ENCODE data around the gene MATN4.

The MATN4 gene

DNA sequence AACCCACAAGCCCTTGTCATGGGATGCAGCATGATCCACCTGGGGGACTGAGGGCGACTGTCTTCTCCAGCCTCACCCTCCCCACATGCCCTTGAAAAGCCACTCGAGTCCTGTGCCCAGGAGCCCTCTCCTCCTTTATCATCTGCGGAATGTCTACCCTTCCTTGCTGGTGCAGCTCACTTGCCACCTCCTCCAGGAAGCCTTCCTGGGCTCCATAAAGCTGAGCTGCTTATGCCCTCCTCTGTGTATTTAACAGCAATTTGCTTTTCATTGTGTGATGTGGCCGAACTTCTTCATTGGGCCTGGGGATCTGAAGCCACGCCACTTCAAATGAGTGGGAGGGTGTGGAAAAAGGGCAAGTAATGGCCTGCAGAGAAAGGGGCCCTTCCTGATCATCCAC lies 19.2 kb downstream of the MATN4 start:
- DNase-seq: no peak

DNA sequence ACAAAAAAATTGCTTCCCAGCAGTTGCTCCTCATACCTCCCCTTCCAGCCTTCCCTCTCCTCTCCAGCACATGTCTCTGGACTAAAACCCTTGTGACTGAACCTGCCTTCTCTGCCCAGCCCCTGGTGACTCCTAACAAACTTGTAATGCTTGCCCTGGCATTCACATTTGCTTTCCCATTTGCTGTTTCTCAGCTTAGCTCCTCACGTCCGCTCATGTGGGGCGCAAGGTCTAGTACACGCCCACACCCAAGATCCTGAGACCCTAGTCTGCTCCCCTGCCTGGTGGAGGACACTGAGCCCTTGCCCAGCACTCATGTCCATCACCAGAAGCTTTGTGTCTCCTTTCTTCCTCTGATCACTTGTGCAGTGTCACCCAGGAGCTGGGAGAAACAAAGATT lies 19.7 kb downstream of the MATN4 start:
- DNase-seq: no peak

DNA sequence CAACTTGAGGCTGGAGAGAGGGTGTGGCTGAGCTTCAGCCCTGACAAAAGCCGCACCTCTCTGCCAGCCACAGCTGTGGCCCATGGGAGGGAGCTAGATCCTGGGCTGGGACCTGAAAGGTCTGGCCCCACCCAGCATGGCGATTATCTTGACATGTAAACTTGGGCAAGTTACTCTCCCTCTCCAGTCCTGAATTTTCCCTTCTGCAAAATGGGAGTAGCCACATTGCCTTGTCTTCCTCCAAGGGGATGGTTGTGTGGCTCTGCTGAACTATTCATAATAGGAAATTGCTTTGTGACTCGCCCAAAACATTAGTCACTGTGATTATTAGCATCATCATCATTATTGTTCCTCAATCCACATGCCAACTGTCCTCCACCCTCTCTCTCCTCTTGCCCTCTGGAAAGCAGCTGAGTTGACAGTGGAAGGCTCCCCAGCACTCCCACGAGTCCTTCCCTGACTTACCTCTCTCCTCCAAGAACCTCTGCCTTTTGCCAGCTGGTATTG lies 24.5 kb downstream of the MATN4 start:
- peak; percentile 49 for DNase-seq

DNA sequence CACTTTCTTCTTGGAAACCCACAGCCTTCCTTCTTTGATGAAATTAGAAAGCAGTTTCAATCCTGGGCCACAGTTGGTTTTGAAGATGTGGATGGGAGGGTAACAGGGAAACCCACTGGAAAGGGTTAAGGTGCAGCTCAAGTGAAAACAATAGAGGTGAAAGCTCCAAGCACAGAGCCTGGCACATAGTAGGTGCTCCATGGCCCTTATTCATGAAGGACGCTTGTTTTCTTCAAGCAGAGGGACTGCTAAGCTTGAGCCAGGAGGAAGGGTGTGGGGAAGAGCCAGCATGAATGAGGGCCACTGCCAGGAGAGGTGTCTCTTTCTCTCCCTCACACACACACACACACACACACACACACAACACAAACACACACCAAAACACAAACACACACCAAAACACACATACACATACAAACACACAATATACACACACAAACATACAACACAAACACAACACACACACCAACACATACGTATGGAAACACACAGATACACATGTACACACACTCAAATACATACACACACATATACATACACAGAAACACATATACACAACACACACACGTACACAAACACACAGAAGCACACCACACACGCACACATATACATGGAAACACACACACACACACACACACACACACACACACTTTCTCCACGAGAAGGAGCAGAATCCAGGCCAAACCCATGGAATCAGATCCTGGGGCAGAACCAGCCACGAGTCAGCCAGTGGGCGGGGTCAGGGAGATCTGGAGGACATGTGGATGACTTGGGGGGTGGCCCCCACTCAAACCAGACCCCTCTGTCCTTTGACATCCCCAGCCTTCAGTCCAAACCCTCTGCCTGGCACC lies 25.2 kb downstream of the MATN4 start:
- no peak for DNase-seq

DNA sequence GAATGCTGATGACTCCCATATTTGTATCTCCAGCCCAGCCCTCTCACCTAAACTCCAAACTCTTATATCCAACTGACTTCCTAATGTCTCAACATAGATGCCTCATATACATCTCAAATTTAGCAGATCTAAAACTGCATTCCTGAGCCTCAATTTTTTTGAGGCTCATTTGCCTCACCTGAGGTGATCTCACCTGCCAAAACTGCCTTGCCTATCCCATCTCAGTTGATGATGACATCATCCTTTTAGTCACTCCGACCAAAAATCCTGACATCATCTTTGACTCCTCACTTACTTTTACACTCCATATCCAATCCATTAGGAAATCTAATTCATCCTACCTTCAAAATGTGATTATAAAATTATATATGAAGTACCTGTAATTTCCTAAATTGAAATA lies 28.1 kb downstream of the MATN4 start:
- no peak for DNase-seq

DNA sequence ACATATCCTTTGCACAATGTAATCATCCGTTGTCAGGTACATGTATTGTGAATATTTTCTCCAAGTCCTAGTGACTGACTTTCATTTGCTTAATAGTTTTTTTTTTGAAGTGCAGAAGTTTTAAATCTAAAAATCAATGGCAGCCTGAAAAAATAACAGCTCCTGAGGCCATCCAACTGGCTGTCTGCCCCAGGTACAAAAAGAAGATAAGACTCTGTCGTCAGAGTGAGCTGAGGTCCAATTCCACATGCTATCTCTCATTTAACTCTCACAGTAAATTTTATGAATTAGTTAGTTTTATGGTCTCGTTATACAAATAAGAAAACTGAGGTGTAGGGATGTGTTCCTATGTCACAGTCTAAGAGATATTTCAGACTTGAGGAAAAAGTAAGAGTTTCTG lies 32.8 kb downstream of the MATN4 start:
- no peak for DNase-seq

DNA sequence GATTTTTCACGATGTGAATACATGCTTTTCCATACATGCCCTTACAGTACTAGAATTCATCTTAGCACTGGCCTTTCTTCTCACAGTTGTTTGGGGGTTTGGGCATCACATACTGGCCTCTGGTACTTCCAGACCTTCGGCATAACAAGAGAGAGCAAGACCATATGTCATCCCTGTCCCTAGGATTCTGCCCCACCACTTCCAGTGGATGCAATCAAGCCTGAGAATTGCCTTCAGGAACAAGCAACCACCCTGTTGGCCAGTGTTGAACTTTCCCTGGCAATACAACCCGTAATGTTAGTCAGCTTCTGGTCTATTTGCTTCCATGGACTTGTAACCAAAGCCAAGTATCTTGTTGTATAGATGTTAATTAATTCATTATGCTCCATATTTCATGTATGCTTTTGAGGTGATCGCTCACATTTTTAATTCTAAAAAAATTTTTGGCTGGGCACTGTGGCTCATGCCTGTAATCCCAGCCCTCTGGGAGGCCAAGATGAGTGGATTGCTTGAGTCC lies 38.3 kb downstream of the MATN4 start:
- no peak for DNase-seq

DNA sequence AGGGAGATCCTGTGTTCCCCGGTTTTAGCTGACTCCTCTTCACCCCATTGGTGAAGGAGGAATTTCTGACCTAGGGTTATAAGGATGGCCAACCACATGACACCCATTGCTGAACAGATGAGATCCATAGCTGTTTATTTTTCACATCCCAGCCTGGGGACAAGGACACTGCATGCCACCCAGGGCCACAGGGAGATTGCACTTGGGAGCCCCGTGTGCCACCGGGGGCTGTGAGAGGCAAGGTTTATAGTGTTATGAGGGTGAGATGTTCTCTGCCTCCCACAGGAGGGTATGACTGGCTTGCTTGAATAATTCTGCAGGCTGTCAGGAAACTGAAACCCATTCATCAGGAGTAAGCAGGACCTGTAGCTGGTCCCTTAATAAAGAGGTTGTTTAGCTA lies 39.0 kb downstream of the MATN4 start:
- no peak for DNase-seq

DNA sequence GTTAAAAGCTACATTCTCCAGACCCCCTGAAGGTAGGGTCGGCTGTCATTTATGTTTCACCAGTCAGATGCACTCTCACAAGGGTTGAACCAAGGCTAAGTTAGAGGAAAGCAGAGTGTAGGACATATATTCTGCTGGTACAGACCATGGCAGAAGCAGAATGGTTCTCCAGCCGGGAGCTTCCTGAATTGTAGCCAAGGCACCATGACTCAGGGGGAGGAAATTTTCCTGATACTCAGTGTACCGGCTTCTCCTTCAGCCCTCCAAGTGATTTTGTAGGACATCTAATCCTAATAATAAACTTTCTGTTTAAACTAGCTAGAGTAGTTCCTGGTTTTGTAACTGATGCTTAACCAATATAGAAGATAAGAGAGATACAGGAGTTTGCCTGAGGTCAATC lies 39.6 kb downstream of the MATN4 start:
- DNase-seq: no peak

DNA sequence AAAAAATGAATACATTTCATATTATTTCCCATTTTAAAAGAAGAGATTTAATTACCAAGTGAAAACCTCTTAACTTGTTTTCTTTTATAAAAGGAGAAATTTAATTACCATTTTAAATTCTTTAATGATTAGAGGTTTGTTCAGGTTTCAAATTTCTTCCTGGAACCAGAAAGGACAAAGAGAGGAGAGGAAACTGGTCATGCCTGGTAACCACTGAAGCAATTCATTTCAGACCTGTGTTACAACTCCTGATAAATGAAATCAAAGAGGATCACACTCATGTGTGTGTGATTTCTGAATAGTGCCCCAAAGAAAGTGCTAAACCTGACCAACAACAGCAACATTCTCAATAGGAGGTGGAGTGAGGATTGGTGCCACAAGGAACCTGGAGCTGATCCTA lies 41.1 kb downstream of the MATN4 start:
- DNase-seq: no peak

DNA sequence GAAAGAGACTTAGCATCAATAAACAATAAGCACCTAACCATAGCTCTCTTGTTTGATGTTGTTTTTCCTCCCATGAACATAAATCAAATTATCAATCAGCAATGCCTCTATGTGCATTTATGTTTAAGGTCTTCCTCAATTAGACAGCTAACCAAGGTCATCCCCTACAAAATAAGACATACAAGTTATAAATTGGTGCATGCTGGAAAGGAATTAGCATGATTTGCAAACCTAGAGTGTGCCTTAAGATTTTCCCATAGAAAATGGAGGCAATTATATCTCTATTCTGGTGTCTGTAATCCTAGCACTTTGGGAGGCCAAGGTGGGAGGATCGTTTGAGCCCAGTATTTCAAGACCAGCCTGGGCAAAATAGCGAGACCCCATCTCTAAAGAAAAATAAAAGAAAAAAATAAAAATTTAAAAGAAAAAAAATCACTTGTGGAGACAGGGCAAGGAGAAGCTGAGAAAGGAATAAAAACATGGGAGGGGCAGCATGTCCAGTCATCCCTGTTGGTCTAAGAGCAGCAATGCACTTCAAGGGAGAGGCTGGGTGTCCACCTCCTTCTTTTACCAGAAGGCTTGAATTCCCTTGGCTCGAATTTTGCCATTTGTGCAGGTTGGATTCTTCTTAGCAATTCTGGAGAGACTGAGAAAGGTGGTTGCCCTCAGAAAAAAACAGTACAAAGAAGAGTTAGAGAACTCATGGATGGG lies 44.4 kb downstream of the MATN4 start:
- DNase-seq: no peak

DNA sequence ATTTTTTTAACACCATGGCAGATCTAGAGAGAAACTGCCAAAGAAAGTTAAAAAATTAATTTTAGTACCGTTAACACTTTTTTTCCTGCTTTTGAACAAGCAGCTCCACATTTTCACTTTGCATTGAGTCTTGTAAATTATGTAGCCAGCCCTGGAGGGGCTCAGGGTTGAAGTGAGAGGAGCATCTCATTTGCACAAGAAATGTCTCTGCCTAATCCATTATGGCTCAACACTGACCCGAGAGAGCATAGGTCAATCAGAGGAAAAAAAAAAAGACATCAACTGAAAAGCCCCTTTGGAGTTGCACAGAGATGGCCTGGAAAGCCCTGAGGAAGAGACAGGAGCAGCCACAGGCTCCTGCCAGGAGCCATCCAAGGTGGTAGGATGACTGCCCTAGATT lies 49.4 kb downstream of the MATN4 start:
- no peak for DNase-seq

DNA sequence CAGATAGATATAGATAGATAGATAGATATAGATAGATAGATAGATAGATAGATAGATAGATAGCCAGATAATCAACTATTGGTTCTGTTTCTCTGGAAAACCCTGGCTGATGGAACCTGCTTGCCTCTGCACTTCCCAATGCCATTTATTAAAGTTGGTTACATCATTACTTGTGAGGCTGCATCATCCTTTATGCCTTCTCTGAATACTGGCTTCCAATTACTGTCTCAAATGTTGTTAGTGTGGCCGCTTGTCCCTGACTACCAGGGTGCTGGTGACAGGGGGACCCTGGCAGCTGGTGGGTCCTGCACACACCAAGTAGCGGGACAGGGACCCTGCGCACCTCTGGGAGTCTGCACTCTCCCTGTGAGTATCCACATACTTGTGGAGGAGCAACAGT lies 49.8 kb downstream of the MATN4 start:
- DNase-seq: no peak

DNA sequence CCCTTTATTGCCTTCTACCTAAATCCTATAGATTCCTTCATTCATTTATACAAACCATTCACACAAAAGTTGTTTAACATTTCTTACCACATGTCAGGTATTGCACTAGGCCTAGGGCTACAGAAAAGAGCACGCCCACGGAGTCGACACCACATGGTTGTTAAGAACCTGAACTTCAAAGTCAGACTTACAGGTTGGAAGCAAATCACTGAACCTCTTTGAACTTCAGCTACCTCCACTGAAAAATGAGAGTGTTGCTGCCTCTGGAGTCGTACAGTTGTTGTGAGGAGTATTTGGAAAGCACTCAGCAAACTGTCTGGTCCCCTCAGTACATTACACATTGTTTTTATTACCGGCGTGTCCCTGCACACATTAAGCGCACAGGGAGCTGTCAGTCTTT lies 50.4 kb downstream of the MATN4 start:
- DNase-seq: no peak

DNA sequence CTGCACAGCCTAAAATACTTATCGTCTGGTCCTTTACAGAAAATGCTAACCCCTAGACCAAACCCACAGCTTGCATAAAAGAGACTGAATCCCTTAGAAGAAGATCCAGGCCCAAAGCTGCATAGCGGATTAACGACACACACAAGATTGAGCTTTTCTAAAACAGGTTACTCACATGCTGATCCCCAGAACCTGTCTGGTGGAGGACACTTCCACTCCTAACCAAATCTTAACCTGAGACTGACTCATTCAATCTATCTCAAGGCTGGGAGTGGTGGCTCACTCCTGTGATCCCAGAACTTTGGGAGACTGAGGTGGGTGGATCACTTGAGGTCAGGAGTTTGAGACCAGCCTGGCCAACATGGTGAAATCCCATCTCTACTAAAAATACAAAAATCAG lies 50.9 kb downstream of the MATN4 start:
- no peak for DNase-seq

DNA sequence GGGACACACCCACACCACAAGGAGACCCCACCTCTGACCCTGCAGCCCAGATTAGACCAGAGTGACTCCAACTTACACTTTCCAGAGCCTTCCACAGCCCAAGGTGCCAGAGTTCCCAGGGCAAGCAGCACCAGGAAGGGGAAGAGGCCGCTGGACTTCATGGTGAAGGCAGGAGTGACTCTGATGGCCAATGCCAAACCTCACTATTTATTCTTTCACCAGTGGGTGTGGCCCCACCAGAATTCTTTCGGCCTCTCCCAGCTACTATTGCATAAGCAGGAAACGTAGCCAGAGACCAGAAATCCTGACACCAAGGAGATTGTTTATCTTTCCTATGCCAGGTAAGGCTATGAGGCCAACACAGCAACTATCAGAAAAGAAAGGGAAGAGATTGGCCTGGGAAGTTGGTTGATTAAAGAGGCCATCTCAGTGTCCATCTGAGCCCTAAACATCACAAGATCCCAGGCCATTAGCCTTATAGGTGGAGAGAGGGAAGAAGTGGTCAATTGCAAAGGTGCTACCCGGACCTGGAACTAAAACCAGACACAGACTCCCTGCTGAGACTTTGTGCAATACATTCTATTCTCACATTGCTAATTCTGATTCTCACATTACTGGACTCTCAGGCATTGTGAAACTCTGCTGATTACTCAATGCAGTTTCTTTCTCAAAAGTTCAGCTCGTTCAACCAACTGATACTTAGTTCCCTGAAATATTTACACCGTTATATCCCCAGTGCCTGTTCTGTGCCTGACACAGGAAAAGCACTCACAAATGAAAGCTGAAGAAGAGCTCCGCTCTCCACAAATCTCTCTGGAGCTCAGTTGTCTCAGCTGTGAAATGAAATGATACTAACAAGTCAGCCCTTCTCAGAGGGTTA lies 53.5 kb downstream of the MATN4 start, which contains the start of gene SLPI:
Gene SLPI (minus strand): TSS at position 182 of the 880 bp plus-strand sequence. CDS start 21 bp downstream, at position 161.
- DNase-seq: peak; percentile 90

DNA sequence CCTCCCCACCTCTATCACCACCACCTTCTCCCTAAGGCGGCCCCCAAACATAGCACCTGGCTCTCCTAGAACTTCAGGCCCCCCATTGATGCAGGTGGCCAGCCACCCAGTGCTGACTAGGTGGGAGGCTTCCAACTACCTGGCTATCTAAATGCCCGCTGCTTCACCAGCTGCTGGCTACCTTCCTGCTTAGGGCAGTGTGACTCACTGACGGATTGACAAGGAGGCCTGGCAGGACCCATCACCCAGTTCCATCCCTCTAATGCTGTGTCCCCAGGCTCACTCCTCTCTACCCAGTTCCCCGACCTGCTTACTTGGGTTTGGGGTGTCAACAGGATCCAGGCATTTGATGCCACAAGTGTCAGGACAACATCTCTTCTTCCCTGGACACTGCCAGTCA lies 54.8 kb downstream of the MATN4 start:
- DNase-seq: no peak

DNA sequence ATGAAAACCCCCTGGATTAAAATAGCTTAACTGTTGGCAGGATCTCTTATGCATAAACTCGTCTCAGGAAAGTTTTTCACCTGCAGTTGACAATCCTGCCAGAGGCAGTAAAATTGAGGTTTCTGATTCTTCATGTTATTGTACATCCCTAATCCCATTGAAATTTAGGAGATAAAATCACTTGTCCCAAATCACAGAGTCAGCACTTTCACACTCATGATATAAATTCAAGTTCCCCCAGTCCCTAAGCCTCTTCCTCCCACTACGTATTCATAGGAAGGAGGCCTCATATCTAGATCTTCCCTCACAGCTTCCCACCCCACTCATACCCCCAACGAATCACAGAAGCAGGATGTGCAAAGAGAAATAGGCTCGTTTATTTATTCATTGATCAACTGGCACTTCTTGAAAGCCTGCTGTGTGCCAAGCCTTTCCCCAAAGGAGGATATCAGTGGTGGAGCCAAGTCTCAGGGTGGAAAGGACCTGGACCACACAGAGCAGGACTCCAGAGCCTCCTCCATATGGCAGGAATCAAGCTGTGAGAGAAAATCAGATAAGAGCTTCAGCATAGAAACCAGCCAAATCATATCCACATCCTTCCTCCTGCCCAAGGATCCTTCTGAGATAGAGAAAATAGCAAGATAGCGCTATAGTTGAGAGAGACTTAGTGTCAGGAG lies 56.1 kb downstream of the MATN4 start:
- no peak for DNase-seq

DNA sequence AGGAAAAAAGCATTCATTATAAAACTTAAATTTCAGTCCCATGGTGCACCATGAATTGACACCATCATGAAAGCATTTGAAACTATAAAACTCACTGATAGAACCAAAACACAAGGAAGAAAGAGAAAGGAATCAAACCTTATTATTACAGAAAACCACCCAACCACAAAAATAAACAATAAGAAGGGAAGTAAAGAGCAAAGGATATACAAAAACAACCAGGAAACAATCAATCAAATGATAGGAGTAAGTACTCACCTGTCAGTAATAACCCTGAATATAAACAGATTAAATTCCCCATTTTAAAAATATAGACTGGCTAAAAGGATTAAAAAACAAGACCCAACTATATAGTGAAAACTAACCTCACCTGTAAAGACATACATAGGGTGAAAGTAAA lies 59.5 kb downstream of the MATN4 start:
- DNase-seq: no peak

DNA sequence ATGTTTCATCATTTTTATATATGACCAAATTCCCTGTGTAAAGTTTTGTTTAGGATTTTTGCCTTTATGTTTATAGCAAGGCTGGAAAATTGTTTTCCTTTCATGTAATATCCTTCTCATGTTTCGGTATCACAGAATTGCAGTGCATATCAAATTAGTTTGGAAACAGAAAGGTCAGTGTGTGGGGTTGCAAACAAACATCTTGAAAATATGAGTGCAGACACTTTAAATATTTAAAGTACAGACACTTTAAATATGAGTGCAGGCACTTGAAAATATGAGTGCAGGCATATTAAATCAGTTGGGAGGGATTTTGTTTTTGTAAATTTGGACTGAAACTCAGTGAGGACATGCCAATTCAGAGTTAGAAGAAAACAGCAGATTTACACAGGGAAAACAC lies 60.2 kb downstream of the MATN4 start:
- DNase-seq: no peak

DNA sequence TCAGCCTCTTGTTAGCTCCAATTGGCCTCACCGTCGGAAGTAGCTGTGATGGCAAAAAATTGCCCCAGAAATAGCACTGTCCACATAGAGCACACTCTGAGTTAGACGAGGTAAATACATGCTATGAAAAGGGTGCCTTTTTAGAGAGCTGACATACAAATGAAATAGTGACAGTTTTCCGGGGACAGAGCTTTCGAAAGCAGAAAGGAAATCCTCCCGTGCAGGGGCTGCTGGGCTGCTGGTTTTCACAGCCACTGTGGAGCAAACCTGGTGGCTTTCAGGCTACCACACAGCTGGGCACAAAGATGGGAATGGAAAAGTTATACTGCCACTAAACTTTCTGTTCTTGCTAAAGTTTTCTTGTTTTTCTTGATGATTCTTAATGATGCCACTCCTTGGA lies 62.0 kb downstream of the MATN4 start:
- DNase-seq: no peak

All from suppressor macrophage treated with lipopolysaccharide for 4 hours (primary cell).